ENCODE measurements around the gene INTS3.

INTS3 gene

GRCh38 chr1:153795330-153795837 is 67.5 kb downstream of the INTS3 start:
- no peak for TF ChIP-seq CTCF (IDR thresholded peaks at IDR 0.05; ENCODE audit: borderline replicate concordance, insufficient read depth, low read depth, low read length)
- no peak overlapping the region for H3K4me3 ChIP-seq (ENCODE audit: low read depth, low read length)

- H3K4me3 ChIP-seq (ENCODE audit: low read depth, low read length): no peak overlapping the region
- TF ChIP-seq CTCF (IDR thresholded peaks at IDR 0.05; ENCODE audit: borderline replicate concordance, insufficient read depth, low read depth, low read length): no peak
Observed at GRCh38 chr1:153795934-153796785, 68.3 kb downstream of the INTS3 start.

GRCh38 chr1:153796786-153797659 is 69.2 kb downstream of the INTS3 start:
- no peak overlapping the region for H3K4me3 ChIP-seq (ENCODE audit: low read depth, low read length)
- peak; percentile 82 for TF ChIP-seq CTCF (IDR thresholded peaks at IDR 0.05; ENCODE audit: borderline replicate concordance, insufficient read depth, low read depth, low read length)

GRCh38 chr1:153798468-153798780 is 70.6 kb downstream of the INTS3 start:
- H3K4me3 ChIP-seq (ENCODE audit: low read depth, low read length): no peak overlapping the region
- no peak for TF ChIP-seq CTCF (IDR thresholded peaks at IDR 0.05; ENCODE audit: borderline replicate concordance, insufficient read depth, low read depth, low read length)

GRCh38 chr1:153799016-153799415 is 71.2 kb downstream of the INTS3 start:
- no peak for TF ChIP-seq CTCF (IDR thresholded peaks at IDR 0.05; ENCODE audit: borderline replicate concordance, insufficient read depth, low read depth, low read length)
- no peak overlapping the region for H3K4me3 ChIP-seq (ENCODE audit: low read depth, low read length)

- no peak for TF ChIP-seq CTCF (IDR thresholded peaks at IDR 0.05; ENCODE audit: borderline replicate concordance, insufficient read depth, low read depth, low read length)
- H3K4me3 ChIP-seq (ENCODE audit: low read depth, low read length): no peak overlapping the region
Observed at GRCh38 chr1:153799566-153800465, 72.0 kb downstream of the INTS3 start.

All from GM12875 (cell line).